K562 (cell line): ENCODE data around the gene MAST1. TPM values are rescaled to one million over a fixed set of nuclear protein-coding genes. Genes with fewer than 3 reads are reported as not detected.

Source experiments
- CCAR2 ChIP-seq: fragments of 200-400 bp; formaldehyde crosslinking; IDR thresholded peaks from 2 replicates; pipeline ENCODE4 v1.6.1; 2017; ENCODE audit warnings: mild to moderate bottlenecking, low read depth, low read length
- CREBBP ChIP-seq: IDR thresholded peaks from one replicate; pipeline ENCODE4 v1.6.1; 2012; ENCODE audit warnings: low read depth, mild to moderate bottlenecking, control low read depth, inconsistent platforms, low read length
- GABPB1 ChIP-seq: sonication (generic); formaldehyde crosslinking; IDR thresholded peaks from 2 replicates; pipeline ENCODE4 v1.8.0; 2022; ENCODE audit warnings: mild to moderate bottlenecking, missing genetic modification reagents
- MAZ ChIP-seq, 2 experiments: fragments of 450-650 bp in 1 of 2; sonication (generic) in 1 of 2; formaldehyde crosslinking; IDR thresholded peaks in 1 of 2; conservative IDR thresholded peaks in 1 of 2; 2 replicates each; pipeline versions ENCODE4 v1.4.0 to v1.5.0; 2020; ENCODE audit warnings: mild to moderate bottlenecking in 1 of 2, missing genetic modification reagents in 1 of 2
- MCM3 ChIP-seq: fragments of 450-650 bp; IDR thresholded peaks from 2 replicates; pipeline ENCODE4 v1.6.1; 2016
- NRF1 ChIP-seq, 2 experiments: fragments of 450-650 bp; IDR thresholded peaks in 1 of 2; conservative IDR thresholded peaks in 1 of 2; 2 replicates each; pipeline ENCODE4 v1.6.1; 2014; ENCODE audit warnings: mild to moderate bottlenecking in 2 of 2
- SAP30 ChIP-seq: fragments of 200-600 bp; sonication (generic); IDR thresholded peaks from 2 replicates; pipeline ENCODE4 v1.6.1; 2012; ENCODE audit warnings: borderline replicate concordance, low read depth, mild to moderate bottlenecking, moderate library complexity, low read length, control low read depth, inconsistent platforms; ENCODE audit not compliant: insufficient read depth, poor library complexity, severe bottlenecking
- SNIP1 ChIP-seq: fragments of 450-650 bp; IDR thresholded peaks from 2 replicates; pipeline ENCODE4 v1.7.1; 2017; ENCODE audit warnings: low read depth, mild to moderate bottlenecking
- SREBF2 ChIP-seq: sonication (generic); formaldehyde crosslinking; IDR thresholded peaks from 2 replicates; pipeline ENCODE4 v1.4.0; 2020; ENCODE audit warnings: mild to moderate bottlenecking, missing genetic modification reagents
- ZKSCAN8 ChIP-seq: fragments of 200-800 bp; sonication (Bioruptor generic); IDR thresholded peaks from 2 replicates; pipeline ENCODE4 v1.6.1; 2016; ENCODE audit warnings: missing genetic modification characterization, missing compliant biosample characterization
- ZNF384 ChIP-seq: IDR thresholded peaks from 2 replicates; pipeline ENCODE4 v1.6.1; 2012; ENCODE audit warnings: low read depth, low read length, improper control_type of control experiment
- ZNF583 ChIP-seq: fragments of 250-450 bp; sonication (Bioruptor Pico); IDR thresholded peaks from 2 replicates; pipeline ENCODE4 v1.4.0; 2020
- ZSCAN29 ChIP-seq: fragments of 450-650 bp; IDR thresholded peaks from 2 replicates; pipeline ENCODE4 v1.6.1; 2017
- polyA plus RNA-seq, 8 experiments: library from polyadenylated mRNA; depleted of rRNA in 4 of 8; stranded (reverse) in 5 of 8; unstranded in 3 of 8; fragments of >200 nt; fragmentation: Nextera tagmentation in 2 of 8; fragmentation: Illumina TruSeq in 1 of 8; extraction: Ambion mirVana in 2 of 8; extraction: Trizol in 1 of 8; gene quantifications; 2 replicates each; pipeline versions ENCODE4 v1.2.1 to v1.2.3, GENCODE V29; 2011 to 2014; ENCODE audit warnings: inconsistent platforms in 1 of 8, missing spikeins in 1 of 8
- total RNA-seq, 7 experiments: library from RNA; depleted of rRNA in 6 of 7; stranded (reverse); fragments of >200 nt in 6 of 7; fragmentation: Illumina TruSeq in 2 of 7; extraction: Trizol in 2 of 7; gene quantifications; 2 replicates each; pipeline versions ENCODE4 v1.2.1 to v1.2.3, GENCODE V29; 2011 to 2021; ENCODE audit warnings: low replicate concordance in 1 of 7
- TF ChIP-seq, protein P1 (sequence below): fragments of 250-450 bp; sonication (Bioruptor Pico); IDR thresholded peaks from 2 replicates; pipeline ENCODE4 v1.8.0; 2022; ENCODE audit warnings: inconsistent platforms, mild to moderate bottlenecking, moderate library complexity, borderline replicate concordance
- TF ChIP-seq, protein P2 (sequence below): fragments of 450-650 bp; IDR thresholded peaks from 2 replicates; pipeline ENCODE4 v1.6.1; 2014; ENCODE audit warnings: low read depth, mild to moderate bottlenecking, moderate library complexity, borderline replicate concordance
- TF ChIP-seq, protein P3 (sequence below): sonication (generic); formaldehyde crosslinking; IDR thresholded peaks from 2 replicates; pipeline ENCODE4 v1.9.0; 2022; ENCODE audit warnings: mild to moderate bottlenecking, missing genetic modification reagents
- TF ChIP-seq, protein P4 (sequence below): fragments of 250-450 bp; sonication (Bioruptor Pico); IDR thresholded peaks from 2 replicates; pipeline ENCODE4 v1.8.0; 2022; ENCODE audit warnings: inconsistent platforms
- TF ChIP-seq, protein P5 (sequence below): fragments of 450-650 bp; formaldehyde crosslinking; IDR thresholded peaks from 2 replicates; pipeline ENCODE4 v1.4.0; 2020; ENCODE audit warnings: mild to moderate bottlenecking
- TF ChIP-seq, protein P6 (sequence below), 2 experiments: IDR thresholded peaks; 2 replicates each; pipeline ENCODE4 v1.6.1; 2011; ENCODE audit warnings: borderline replicate concordance in 1 of 2, control low read depth in 1 of 2, low read depth in 1 of 2, low read length in 1 of 2, mild to moderate bottlenecking in 1 of 2, mixed read lengths in 1 of 2, moderate library complexity in 1 of 2; ENCODE audit not compliant: insufficient read depth in 1 of 2, insufficient read length in 1 of 2, poor library complexity in 1 of 2, severe bottlenecking in 1 of 2; ENCODE audit errors: extremely low read depth in 1 of 2

Gene MAST1
- total and polyA plus RNA-seq, 9 of the 15 experiments (the other 6 are each of a cell fraction or from before 2014, with no cell fraction given), result 0.48 to 10.3 (median 3.9) TPM

DNA sequence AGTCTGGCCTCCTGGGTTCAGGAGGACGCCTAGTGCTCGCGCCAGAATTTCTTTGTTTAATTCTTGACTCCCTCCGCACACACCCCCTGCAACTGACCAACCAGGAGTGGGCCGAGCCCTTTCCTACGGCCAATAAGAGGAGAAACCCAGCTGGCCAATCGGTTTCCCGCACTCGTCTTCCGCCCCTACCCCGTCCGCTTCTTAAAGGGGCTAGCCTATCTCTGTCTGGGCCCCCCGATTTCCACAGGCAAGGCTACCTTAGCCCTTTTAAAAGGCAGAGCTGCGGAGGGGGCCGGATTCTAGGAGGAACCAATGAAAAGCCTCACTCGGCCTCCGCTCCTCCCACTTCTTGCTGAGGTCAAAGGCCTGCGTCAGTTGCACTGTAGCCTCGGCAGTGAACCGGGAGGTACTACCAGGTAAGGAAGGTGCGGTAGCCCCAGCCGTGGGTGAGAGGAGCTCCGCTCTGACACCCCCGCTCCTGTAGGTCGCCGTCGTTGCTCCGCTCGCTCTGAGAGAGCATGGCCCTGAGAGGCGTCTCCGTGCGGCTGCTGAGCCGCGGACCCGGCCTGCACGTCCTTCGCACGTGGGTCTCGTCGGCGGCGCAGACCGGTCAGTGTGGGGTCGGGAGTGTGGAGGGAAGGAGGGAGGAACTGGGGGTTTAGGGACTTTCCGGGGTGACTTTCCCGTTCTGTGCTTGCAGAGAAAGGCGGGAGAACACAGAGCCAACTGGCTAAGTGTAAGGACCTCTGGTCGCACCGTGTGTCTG is 52.7 kb downstream of the MAST1 start, which contains the start of gene GCDH (continued):
- TF ChIP-seq CCAR2 (no peak), SNIP1 (peak; percentile 100), ZSCAN29 (no peak), ZNF384 (0 out of 2 replicates have a peak, but pooled peaks have one; percentile 4), MCM3 (no peak), ZNF583 (CRISPR knock-in tag) (no peak), NRF1 (conservative IDR thresholded peaks at IDR 0.05 in 1 of 2, IDR thresholded peaks at IDR 0.05 in 1 of 2) (peak; percentile 69 to 70), MAZ (CRISPR knock-in tag; conservative IDR thresholded peaks at IDR 0.05 in 1 of 2, IDR thresholded peaks at IDR 0.05 in 1 of 2) (peak; percentile 98 to 100), SAP30 (peak; percentile 99), ZKSCAN8 (no peak), CREBBP (no peak), GABPB1 (peak; percentile 55; the same call in 1 of the 2 replicates), SREBF2 (no peak)
- TF ChIP-seq, protein P1, sequence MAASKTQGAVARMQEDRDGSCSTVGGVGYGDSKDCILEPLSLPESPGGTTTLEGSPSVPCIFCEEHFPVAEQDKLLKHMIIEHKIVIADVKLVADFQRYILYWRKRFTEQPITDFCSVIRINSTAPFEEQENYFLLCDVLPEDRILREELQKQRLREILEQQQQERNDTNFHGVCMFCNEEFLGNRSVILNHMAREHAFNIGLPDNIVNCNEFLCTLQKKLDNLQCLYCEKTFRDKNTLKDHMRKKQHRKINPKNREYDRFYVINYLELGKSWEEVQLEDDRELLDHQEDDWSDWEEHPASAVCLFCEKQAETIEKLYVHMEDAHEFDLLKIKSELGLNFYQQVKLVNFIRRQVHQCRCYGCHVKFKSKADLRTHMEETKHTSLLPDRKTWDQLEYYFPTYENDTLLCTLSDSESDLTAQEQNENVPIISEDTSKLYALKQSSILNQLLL, result no peak
- TF ChIP-seq, protein P2, sequence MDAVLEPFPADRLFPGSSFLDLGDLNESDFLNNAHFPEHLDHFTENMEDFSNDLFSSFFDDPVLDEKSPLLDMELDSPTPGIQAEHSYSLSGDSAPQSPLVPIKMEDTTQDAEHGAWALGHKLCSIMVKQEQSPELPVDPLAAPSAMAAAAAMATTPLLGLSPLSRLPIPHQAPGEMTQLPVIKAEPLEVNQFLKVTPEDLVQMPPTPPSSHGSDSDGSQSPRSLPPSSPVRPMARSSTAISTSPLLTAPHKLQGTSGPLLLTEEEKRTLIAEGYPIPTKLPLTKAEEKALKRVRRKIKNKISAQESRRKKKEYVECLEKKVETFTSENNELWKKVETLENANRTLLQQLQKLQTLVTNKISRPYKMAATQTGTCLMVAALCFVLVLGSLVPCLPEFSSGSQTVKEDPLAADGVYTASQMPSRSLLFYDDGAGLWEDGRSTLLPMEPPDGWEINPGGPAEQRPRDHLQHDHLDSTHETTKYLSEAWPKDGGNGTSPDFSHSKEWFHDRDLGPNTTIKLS, result no peak; the same call in 1 of the 2 replicates
- TF ChIP-seq, protein P3, sequence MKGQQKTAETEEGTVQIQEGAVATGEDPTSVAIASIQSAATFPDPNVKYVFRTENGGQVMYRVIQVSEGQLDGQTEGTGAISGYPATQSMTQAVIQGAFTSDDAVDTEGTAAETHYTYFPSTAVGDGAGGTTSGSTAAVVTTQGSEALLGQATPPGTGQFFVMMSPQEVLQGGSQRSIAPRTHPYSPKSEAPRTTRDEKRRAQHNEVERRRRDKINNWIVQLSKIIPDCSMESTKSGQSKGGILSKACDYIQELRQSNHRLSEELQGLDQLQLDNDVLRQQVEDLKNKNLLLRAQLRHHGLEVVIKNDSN (CRISPR knock-in tag), result peak; percentile 29
- TF ChIP-seq, protein P4, sequence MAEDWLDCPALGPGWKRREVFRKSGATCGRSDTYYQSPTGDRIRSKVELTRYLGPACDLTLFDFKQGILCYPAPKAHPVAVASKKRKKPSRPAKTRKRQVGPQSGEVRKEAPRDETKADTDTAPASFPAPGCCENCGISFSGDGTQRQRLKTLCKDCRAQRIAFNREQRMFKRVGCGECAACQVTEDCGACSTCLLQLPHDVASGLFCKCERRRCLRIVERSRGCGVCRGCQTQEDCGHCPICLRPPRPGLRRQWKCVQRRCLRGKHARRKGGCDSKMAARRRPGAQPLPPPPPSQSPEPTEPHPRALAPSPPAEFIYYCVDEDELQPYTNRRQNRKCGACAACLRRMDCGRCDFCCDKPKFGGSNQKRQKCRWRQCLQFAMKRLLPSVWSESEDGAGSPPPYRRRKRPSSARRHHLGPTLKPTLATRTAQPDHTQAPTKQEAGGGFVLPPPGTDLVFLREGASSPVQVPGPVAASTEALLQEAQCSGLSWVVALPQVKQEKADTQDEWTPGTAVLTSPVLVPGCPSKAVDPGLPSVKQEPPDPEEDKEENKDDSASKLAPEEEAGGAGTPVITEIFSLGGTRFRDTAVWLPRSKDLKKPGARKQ (CRISPR knock-in tag), result no peak
- TF ChIP-seq, protein P5, sequence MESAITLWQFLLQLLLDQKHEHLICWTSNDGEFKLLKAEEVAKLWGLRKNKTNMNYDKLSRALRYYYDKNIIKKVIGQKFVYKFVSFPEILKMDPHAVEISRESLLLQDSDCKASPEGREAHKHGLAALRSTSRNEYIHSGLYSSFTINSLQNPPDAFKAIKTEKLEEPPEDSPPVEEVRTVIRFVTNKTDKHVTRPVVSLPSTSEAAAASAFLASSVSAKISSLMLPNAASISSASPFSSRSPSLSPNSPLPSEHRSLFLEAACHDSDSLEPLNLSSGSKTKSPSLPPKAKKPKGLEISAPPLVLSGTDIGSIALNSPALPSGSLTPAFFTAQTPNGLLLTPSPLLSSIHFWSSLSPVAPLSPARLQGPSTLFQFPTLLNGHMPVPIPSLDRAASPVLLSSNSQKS (CRISPR knock-in tag), result no peak
- TF ChIP-seq, protein P6, sequence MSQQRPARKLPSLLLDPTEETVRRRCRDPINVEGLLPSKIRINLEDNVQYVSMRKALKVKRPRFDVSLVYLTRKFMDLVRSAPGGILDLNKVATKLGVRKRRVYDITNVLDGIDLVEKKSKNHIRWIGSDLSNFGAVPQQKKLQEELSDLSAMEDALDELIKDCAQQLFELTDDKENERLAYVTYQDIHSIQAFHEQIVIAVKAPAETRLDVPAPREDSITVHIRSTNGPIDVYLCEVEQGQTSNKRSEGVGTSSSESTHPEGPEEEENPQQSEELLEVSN (IDR thresholded peaks at IDR 0.05; ENCODE audit: borderline replicate concordance in 1 of 2, extremely low read depth in 1 of 2, insufficient read depth in 1 of 2, insufficient read length in 1 of 2, low read depth in 1 of 2, low read length in 1 of 2, poor library complexity in 1 of 2, severe bottlenecking in 1 of 2), result peak; percentile 54 to 62
